Measurements from ENCODE around the gene GTF2I. TPM values are rescaled to one million over a fixed set of nuclear protein-coding genes. Genes with fewer than 3 reads are reported as not detected.
"Not testable (repeated sequence)": the region's sequence is repeated elsewhere in the genome, so short reads cannot be mapped to it uniquely, and the experiment has no call there.

GTF2I gene
- total RNA-seq, 2 experiments from 2014 or later = 156 TPM

GRCh38 chr7:74684473-74684872, 27.0 kb downstream of the GTF2I start:
- Mint-ChIP-seq H3K4me3 (no peak overlapping the region), H3K27me3 (no peaks in the 10 kb centered on the region), H3K27ac (peak overlapping the region; percentile 52), H3K36me3 (ENCODE audit: low read depth) (peaks cover 33% of the 10 kb centered on the region), H3K4me1 (ENCODE audit: low read depth) (peaks cover 31% of the 10 kb centered on the region), H3K9me3 (no peaks in the 10 kb centered on the region)
- POLR2A ChIA-PET = no interaction called here
- no peak for TF ChIP-seq CTCF (IDR thresholded peaks at IDR 0.05)
- CTCF ChIA-PET = no interaction called here
- no peak for ATAC-seq
- intact Hi-C loops (cut with micrococcal nuclease) = no loop called here
- DNase-seq = no peak

GRCh38 chr7:74684921-74685320, 27.4 kb downstream of the GTF2I start:
- ChIA-PET CTCF (no interaction called here), POLR2A (no interaction called here)
- intact Hi-C loops (cut with micrococcal nuclease) = no loop called here
- Mint-ChIP-seq H3K9me3 (no peaks in the 10 kb centered on the region), H3K4me3 (no peak overlapping the region), H3K27me3 (no peaks in the 10 kb centered on the region), H3K27ac (no peak overlapping the region), H3K4me1 (ENCODE audit: low read depth) (peaks cover 31% of the 10 kb centered on the region), H3K36me3 (ENCODE audit: low read depth) (peaks cover 33% of the 10 kb centered on the region)
- TF ChIP-seq CTCF (IDR thresholded peaks at IDR 0.05) = no peak
- DNase-seq = no peak
- ATAC-seq = no peak

GRCh38 chr7:74690474-74690873, 33.0 kb downstream of the GTF2I start:
- Mint-ChIP-seq H3K27me3 (no peaks in the 10 kb centered on the region), H3K4me1 (ENCODE audit: low read depth) (peaks cover 14% of the 10 kb centered on the region), H3K27ac (no peak overlapping the region), H3K9me3 (no peaks in the 10 kb centered on the region), H3K36me3 (ENCODE audit: low read depth) (peaks cover 48% of the 10 kb centered on the region), H3K4me3 (no peak overlapping the region)
- ChIA-PET POLR2A (no interaction called here), CTCF (no interaction called here)
- no peak for TF ChIP-seq CTCF (IDR thresholded peaks at IDR 0.05)
- ATAC-seq (no peak), DNase-seq (no peak)
- intact Hi-C loops (cut with micrococcal nuclease) = no loop called here

- H3K4me3 Mint-ChIP-seq; H3K4me1 Mint-ChIP-seq (ENCODE audit: low read depth); H3K9me3 Mint-ChIP-seq; ATAC-seq; H3K27me3 Mint-ChIP-seq; CTCF ChIA-PET; intact Hi-C loops (cut with micrococcal nuclease); DNase-seq; H3K27ac Mint-ChIP-seq: not testable (repeated sequence)
- H3K36me3 Mint-ChIP-seq (ENCODE audit: low read depth) = peaks cover 46% of the 10 kb centered on the region
- POLR2A ChIA-PET = interaction anchor here (0.6 to 0.7 kb wide), 2 partner anchors 84 to 138 kb away, joined by 3 to 6 read pairs; no protein-coding TSS in a partner anchor
Measured at GRCh38 chr7:74704419-74704818, 46.9 kb downstream of the GTF2I start.

- H3K4me1 Mint-ChIP-seq (ENCODE audit: low read depth) = no peaks in the 10 kb centered on the region
- TF ChIP-seq CTCF (IDR thresholded peaks at IDR 0.05) = no peak
- no peak overlapping the region for H3K27ac Mint-ChIP-seq
- peaks cover 1% of the 10 kb centered on the region for H3K9me3 Mint-ChIP-seq
- CTCF ChIA-PET = no interaction called here
- intact Hi-C loops (cut with micrococcal nuclease) = no loop called here
- no peaks in the 10 kb centered on the region for H3K27me3 Mint-ChIP-seq
- POLR2A ChIA-PET = no interaction called here
- H3K4me3 Mint-ChIP-seq = no peak overlapping the region
- peaks cover 53% of the 10 kb centered on the region for H3K36me3 Mint-ChIP-seq (ENCODE audit: low read depth)
- ATAC-seq (no peak), DNase-seq (no peak)
Measured at GRCh38 chr7:74707238-74707637, 49.7 kb downstream of the GTF2I start.
